Measurements from ENCODE around the gene VPS11. TPM values are rescaled to one million over a fixed set of nuclear protein-coding genes. Genes with fewer than 3 reads are reported as not detected.

VPS11 gene
- total RNA-seq, result 10 to 100 TPM; 37.2 to 57.2 (median 47.9) TPM

DNA sequence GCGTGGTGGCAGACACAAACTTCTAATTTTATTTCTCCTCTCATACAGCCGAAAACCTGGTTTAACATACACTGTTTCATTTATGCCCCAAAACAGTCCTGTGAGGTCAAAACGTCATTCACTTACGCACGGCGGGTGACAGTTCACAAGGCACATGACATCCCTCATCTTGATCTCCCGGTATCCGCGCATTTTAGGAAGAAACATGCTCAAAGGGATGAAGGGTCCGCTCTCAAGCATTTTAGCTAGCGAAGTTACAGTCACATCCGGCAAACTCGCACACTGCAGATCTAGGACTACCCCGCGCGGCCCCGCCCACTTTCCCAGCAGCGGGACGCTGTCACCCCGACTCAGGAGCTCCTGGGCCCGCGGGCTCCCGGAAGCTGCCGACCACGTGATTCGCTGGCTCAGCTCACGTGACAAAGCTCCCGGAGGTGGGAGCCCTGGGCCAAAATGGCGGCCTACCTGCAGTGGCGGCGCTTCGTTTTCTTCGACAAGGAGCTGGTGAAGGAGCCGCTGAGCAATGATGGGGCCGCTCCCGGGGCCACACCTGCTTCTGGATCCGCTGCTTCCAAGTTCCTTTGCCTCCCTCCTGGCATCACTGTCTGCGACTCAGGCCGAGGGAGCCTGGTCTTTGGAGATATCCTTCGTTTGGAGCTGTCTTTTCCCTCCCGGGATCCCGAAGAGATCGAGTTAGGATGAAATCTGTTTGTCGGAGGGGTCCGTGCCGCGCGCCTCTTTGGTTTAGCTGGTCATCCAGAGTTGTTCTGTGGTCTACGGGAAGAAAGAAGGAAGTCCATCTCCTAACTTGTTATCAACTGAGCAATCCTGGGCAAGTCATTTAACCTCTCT lies at the start of gene VPS11:
Gene VPS11, plus strand, starts transcription at position 448 of the 852 bp plus-strand sequence. Its CDS starts 6 bp downstream, at position 454.
- H3K9me3 ChIP-seq, result no peaks in the 10 kb centered on the region
- peaks cover 27% of the 10 kb centered on the region for H3K36me3 ChIP-seq
- H3K27me3 ChIP-seq, result no peaks in the 10 kb centered on the region
- DNase-seq (ENCODE audit: low spot score in 2 of 2), result peak; percentile 99
- WGBS, result under 1% methylated on average over 26 of the region's 49 CpGs
- peaks cover 37% of the 10 kb centered on the region for H3K4me1 ChIP-seq
- peak within 1 kb of the TSS; percentile 93 for H3K27ac ChIP-seq
- TF ChIP-seq POLR2AphosphoS5 (IDR thresholded peaks at IDR 0.05), result peak in 2 of 3 donors; percentile 36 to 74
- TF ChIP-seq POLR2A (IDR thresholded peaks at IDR 0.05), result peak in 1 of 2 donors; percentile 56
- TF ChIP-seq, protein P1, sequence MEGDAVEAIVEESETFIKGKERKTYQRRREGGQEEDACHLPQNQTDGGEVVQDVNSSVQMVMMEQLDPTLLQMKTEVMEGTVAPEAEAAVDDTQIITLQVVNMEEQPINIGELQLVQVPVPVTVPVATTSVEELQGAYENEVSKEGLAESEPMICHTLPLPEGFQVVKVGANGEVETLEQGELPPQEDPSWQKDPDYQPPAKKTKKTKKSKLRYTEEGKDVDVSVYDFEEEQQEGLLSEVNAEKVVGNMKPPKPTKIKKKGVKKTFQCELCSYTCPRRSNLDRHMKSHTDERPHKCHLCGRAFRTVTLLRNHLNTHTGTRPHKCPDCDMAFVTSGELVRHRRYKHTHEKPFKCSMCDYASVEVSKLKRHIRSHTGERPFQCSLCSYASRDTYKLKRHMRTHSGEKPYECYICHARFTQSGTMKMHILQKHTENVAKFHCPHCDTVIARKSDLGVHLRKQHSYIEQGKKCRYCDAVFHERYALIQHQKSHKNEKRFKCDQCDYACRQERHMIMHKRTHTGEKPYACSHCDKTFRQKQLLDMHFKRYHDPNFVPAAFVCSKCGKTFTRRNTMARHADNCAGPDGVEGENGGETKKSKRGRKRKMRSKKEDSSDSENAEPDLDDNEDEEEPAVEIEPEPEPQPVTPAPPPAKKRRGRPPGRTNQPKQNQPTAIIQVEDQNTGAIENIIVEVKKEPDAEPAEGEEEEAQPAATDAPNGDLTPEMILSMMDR (IDR thresholded peaks at IDR 0.05), result no peak
- no peak for TF ChIP-seq EP300 (IDR thresholded peaks at IDR 0.05)
- H3K4me3 ChIP-seq, result peak within 1 kb of the TSS; percentile 94

DNA sequence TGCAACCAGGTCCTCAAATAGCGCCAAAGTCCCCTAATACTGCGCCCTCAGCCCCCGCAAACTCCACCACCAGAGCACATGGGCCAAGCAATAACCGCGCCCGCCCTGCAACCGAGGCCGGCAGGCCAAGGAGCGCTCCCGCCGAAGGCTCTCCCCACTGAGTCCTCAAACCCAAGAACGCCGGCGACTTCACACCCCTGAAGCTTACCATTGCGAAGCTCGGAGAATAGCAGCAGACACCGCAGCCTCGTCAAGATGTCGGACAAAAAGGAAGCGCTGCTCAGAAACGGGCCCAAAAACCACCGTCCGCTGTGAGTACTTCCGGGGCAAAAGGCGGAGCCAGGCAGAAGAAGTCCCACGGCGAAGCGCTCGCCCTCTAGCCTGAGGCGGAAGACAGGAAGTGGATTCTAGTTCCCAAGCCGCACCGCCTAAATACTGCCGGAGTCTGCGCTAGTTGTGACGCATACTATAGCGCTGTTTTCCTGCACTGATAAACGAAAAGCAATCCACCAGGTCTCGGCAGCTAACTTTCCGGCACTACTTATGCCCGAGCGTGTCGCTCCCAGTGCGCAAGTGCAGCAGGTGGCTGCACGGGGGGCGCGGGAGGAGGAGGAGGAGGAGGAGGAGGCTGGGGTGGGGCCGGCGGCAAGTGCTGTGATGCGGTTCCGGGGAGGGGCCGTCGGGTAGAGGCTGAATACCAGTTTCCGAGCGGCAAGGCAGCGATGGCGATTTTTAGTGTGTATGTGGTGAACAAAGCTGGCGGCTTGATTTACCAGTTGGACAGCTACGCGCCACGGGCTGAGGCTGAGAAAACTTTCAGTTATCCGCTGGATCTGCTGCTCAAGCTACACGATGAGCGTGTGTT lies 49.3 kb upstream of the VPS11 start, which contains the start of the genes RPS25 and TRAPPC4:
Gene RPS25, minus strand, starts transcription at position 270 of the 865 bp plus-strand sequence. Its CDS starts 59 bp downstream, at position 211.
Gene TRAPPC4, plus strand, starts transcription at position 693 of the 865 bp plus-strand sequence. Its CDS starts 30 bp downstream, at position 723.
- H3K4me3 ChIP-seq, result peak within 1 kb of the TSS; percentile 74
- no peaks in the 10 kb centered on the region for H3K27me3 ChIP-seq
- peak within 1 kb of the TSS; percentile 92 for H3K27ac ChIP-seq
- H3K9me3 ChIP-seq, result no peaks in the 10 kb centered on the region
- under 1% methylated on average over 63 of the region's 63 CpGs for WGBS
- peaks cover 40% of the 10 kb centered on the region for H3K36me3 ChIP-seq
- H3K4me1 ChIP-seq, result peaks cover 45% of the 10 kb centered on the region
- DNase-seq (ENCODE audit: low spot score in 2 of 2), result peak; percentile 98
- TF ChIP-seq POLR2A (IDR thresholded peaks at IDR 0.05) (peak in 1 of 2 donors; percentile 76), EP300 (IDR thresholded peaks at IDR 0.05) (no peak), POLR2AphosphoS5 (IDR thresholded peaks at IDR 0.05) (peak; percentile 52 to 82 (median 60))
- TF ChIP-seq, protein P1 (IDR thresholded peaks at IDR 0.05), result no peak

DNA sequence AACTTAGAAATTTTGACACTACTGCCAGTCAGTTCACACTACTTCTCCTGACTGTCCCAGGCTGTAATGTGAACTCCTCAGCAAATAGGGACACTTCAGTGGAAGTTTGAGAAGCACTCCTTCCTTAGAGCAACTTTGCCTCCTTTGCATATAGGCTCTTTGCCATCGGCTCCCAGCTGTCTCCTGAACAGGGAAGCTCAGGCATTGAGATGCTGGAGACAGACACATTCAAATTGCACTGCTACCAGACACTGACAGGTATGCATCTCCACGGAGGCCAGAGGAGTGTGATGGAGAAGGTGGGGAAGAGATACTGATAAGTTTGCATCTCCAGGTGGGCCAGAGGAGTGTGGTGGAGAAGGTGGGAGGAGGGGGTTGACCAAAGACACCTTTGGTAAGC lies 47.6 kb upstream of the VPS11 start:
- Histone ChIP-seq H3K36me3 (peaks cover 45% of the 10 kb centered on the region), H3K9me3 (no peaks in the 10 kb centered on the region), H3K4me1 (peaks cover 45% of the 10 kb centered on the region), H3K27me3 (no peaks in the 10 kb centered on the region), H3K4me3 (peak overlapping the region; percentile 74), H3K27ac (no peak overlapping the region)
- TF ChIP-seq, protein P1 (IDR thresholded peaks at IDR 0.05), result no peak
- TF ChIP-seq POLR2A (IDR thresholded peaks at IDR 0.05) (no peak), EP300 (IDR thresholded peaks at IDR 0.05) (no peak), POLR2AphosphoS5 (IDR thresholded peaks at IDR 0.05) (no peak)
- no peak for DNase-seq (ENCODE audit: low spot score in 2 of 2)
- WGBS, result 51% methylated on average over 2 of the region's 2 CpGs

DNA sequence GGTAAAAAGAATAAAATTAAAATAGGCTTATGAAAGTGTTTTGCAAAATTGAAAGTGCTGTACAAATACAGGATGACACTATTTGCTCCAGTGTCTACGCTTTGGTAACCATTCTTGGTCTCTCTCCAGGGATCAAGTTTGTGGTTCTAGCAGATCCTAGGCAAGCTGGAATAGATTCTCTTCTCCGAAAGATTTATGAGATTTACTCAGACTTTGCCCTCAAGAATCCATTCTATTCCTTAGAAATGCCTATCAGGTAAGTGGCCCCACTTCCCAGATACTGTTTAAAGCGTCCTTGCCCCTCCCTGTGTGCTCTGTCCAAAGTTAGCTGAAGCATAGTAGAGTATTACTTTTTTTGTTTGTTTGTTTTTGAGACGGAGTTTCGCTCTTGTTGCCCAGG lies 46.0 kb upstream of the VPS11 start:
- no peak overlapping the region for H3K4me3 ChIP-seq
- no peak for DNase-seq (ENCODE audit: low spot score in 2 of 2)
- H3K36me3 ChIP-seq, result peaks cover 35% of the 10 kb centered on the region
- H3K27ac ChIP-seq, result no peak overlapping the region
- H3K9me3 ChIP-seq, result no peaks in the 10 kb centered on the region
- TF ChIP-seq EP300 (IDR thresholded peaks at IDR 0.05) (no peak), POLR2AphosphoS5 (IDR thresholded peaks at IDR 0.05) (no peak), POLR2A (IDR thresholded peaks at IDR 0.05) (no peak)
- WGBS, result 90% methylated on average over 5 of the region's 5 CpGs
- no peaks in the 10 kb centered on the region for H3K27me3 ChIP-seq
- H3K4me1 ChIP-seq, result peaks cover 35% of the 10 kb centered on the region

DNA sequence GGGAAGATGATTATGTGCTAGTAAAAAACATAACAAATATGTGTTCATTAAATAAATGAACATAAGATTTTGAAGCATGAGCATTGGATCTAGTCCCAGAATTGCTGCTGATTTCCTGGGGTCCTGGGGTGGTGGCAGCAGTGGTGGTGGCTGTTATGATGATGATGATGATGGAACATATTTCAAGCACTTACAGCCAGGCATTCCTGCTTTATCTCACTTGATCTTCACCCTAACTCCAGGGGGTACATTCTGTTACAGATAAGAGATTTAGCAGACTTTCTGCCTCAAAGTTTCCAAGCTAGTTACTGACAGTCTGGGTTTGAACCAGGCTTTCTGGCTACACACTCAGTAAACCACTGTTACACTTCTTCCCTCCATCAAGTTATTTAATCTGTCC lies 43.9 kb upstream of the VPS11 start:
- peaks cover 31% of the 10 kb centered on the region for H3K4me1 ChIP-seq
- TF ChIP-seq POLR2A (IDR thresholded peaks at IDR 0.05) (no peak), POLR2AphosphoS5 (IDR thresholded peaks at IDR 0.05) (no peak), EP300 (IDR thresholded peaks at IDR 0.05) (no peak)
- TF ChIP-seq, protein P1 (IDR thresholded peaks at IDR 0.05), result no peak
- DNase-seq (ENCODE audit: low spot score in 2 of 2), result no peak
- no peak overlapping the region for H3K4me3 ChIP-seq
- H3K27ac ChIP-seq, result no peak overlapping the region
- H3K36me3 ChIP-seq, result peaks cover 34% of the 10 kb centered on the region
- H3K9me3 ChIP-seq, result no peaks in the 10 kb centered on the region
- no peaks in the 10 kb centered on the region for H3K27me3 ChIP-seq
